H9 (cell line): ENCODE data around the gene LMF1. TPM values are rescaled to one million over a fixed set of nuclear protein-coding genes. Genes with fewer than 3 reads are reported as not detected.
A peak's percentile ranks its signal among the peaks of the same experiment; 100 is the strongest.
"Not testable (repeated sequence)": the region's sequence is repeated elsewhere in the genome, so short reads cannot be mapped to it uniquely, and the experiment has no call there.

Source experiments
- DNase-seq: peaks from one replicate; pipeline ENCODE4 v3.0.0-alpha.2; 2017
- H2AFZ ChIP-seq: one replicate; pipeline ENCODE4 v1.6.1; 2013; ENCODE audit warnings: mild to moderate bottlenecking, low read length, control low read depth, moderate library complexity
- H2AK5ac ChIP-seq: 2 replicates; pipeline ENCODE4 v1.6.1; 2013; ENCODE audit warnings: low read length, control low read depth, mixed read lengths; ENCODE audit not compliant: insufficient read length
- H2BK120ac ChIP-seq: one replicate; pipeline ENCODE4 v1.6.1; 2013; ENCODE audit warnings: low read depth, mild to moderate bottlenecking, low read length, control low read depth, inconsistent platforms; ENCODE audit not compliant: poor library complexity, severe bottlenecking
- H2BK12ac ChIP-seq: 2 replicates; pipeline ENCODE4 v1.6.1; 2013; ENCODE audit warnings: low read length, control low read depth, mixed read lengths, low read depth; ENCODE audit not compliant: insufficient read length
- H2BK15ac ChIP-seq: 2 replicates; pipeline ENCODE4 v1.6.1; 2013; ENCODE audit warnings: low read depth, low read length, control low read depth
- H2BK20ac ChIP-seq: one replicate; pipeline ENCODE4 v1.6.1; 2013; ENCODE audit warnings: low read depth, mild to moderate bottlenecking, low read length, control low read depth, inconsistent platforms; ENCODE audit not compliant: poor library complexity, severe bottlenecking
- H2BK5ac ChIP-seq: 2 replicates; pipeline ENCODE4 v1.6.1; 2013; ENCODE audit warnings: low read length, control low read depth, mixed read lengths; ENCODE audit not compliant: insufficient read length
- H3K14ac ChIP-seq: 2 replicates; pipeline ENCODE4 v1.6.1; 2013; ENCODE audit warnings: low read length, control low read depth; ENCODE audit not compliant: insufficient read depth
- H3K18ac ChIP-seq: 2 replicates; pipeline ENCODE4 v1.6.1; 2013; ENCODE audit warnings: low read depth, mild to moderate bottlenecking, mixed read lengths, low read length, control low read depth; ENCODE audit not compliant: insufficient read length
- H3K23ac ChIP-seq: 2 replicates; pipeline ENCODE4 v1.6.1; 2013; ENCODE audit warnings: low read length, control low read depth, mixed read lengths, low read depth; ENCODE audit not compliant: insufficient read length
- H3K23me2 ChIP-seq: 2 replicates; pipeline ENCODE4 v1.6.1; 2013; ENCODE audit warnings: low read depth, mild to moderate bottlenecking, mixed read lengths, low read length, control low read depth; ENCODE audit not compliant: insufficient read length, poor library complexity, severe bottlenecking
- H3K27ac ChIP-seq: 2 replicates; pipeline ENCODE4 v1.5.1; 2013; ENCODE audit warnings: low read length, control low read depth, mixed read lengths, low read depth; ENCODE audit not compliant: insufficient read length
- H3K27me3 ChIP-seq: 2 replicates; pipeline ENCODE4 v1.6.1; 2013; ENCODE audit warnings: low read length, control low read depth, inconsistent platforms; ENCODE audit not compliant: insufficient read depth
- H3K4ac ChIP-seq: 2 replicates; pipeline ENCODE4 v1.6.1; 2013; ENCODE audit warnings: low read depth, mild to moderate bottlenecking, control low read depth, inconsistent platforms, low read length, moderate library complexity
- H3K4me1 ChIP-seq: 2 replicates; pipeline ENCODE4 v1.6.1; 2013; ENCODE audit warnings: low read length, control low read depth, inconsistent platforms; ENCODE audit not compliant: insufficient read depth
- H3K4me2 ChIP-seq: 2 replicates; pipeline ENCODE4 v1.6.1; 2013; ENCODE audit warnings: low read length, control low read depth, mixed read lengths; ENCODE audit not compliant: insufficient read length, insufficient read depth
- H3K56ac ChIP-seq: 2 replicates; pipeline ENCODE4 v1.6.1; 2013; ENCODE audit warnings: low read depth, mild to moderate bottlenecking, mixed read lengths, low read length, control low read depth; ENCODE audit not compliant: insufficient read length
- H3K79me1 ChIP-seq: 2 replicates; pipeline ENCODE4 v1.6.1; 2013; ENCODE audit warnings: low read depth, mild to moderate bottlenecking, moderate library complexity, low read length, control low read depth, inconsistent platforms; ENCODE audit not compliant: insufficient read depth, poor library complexity, severe bottlenecking
- H3K79me2 ChIP-seq: 2 replicates; pipeline ENCODE4 v1.6.1; 2013; ENCODE audit warnings: low read length, control low read depth, inconsistent platforms; ENCODE audit not compliant: insufficient read depth
- H3K9ac ChIP-seq: 2 replicates; pipeline ENCODE4 v1.6.1; 2013; ENCODE audit warnings: low read length, control low read depth, mixed read lengths; ENCODE audit not compliant: insufficient read length; ENCODE audit errors: extremely low read depth
- H3K9me3 ChIP-seq: one replicate; pipeline ENCODE4 v1.6.1; 2013; ENCODE audit warnings: low read depth, low read length, inconsistent platforms; ENCODE audit not compliant: control insufficient read depth
- H3T11ph ChIP-seq: one replicate; pipeline ENCODE4 v1.6.1; 2013; ENCODE audit warnings: mild to moderate bottlenecking, low read length, control low read depth, inconsistent platforms
- H4K20me1 ChIP-seq: one replicate; pipeline ENCODE4 v1.6.1; 2013; ENCODE audit not compliant: control insufficient read depth, insufficient read length, insufficient read depth
- H4K5ac ChIP-seq: 2 replicates; pipeline ENCODE4 v1.6.1; 2013; ENCODE audit warnings: low read depth, mild to moderate bottlenecking, mixed read lengths, low read length, control low read depth; ENCODE audit not compliant: insufficient read length
- H4K8ac ChIP-seq: replicated peaks from 2 replicates; pipeline ENCODE4 v1.6.1; 2013; ENCODE audit warnings: low read length, control low read depth, mixed read lengths, low read depth; ENCODE audit not compliant: insufficient read length
- H4K91ac ChIP-seq: 2 replicates; pipeline ENCODE4 v1.6.1; 2013; ENCODE audit warnings: low read depth, mild to moderate bottlenecking, moderate library complexity, mixed read lengths, low read length, control low read depth; ENCODE audit not compliant: insufficient read length
- H3K27ac Mint-ChIP-seq, 3 experiments: 2 replicates in 2 of 3; 3 replicates in 1 of 3; pipeline ENCODE4 v1.8.0; 2020 to 2021; ENCODE audit warnings: mixed read lengths in 3 of 3, mild to moderate bottlenecking in 1 of 3, moderate library complexity in 1 of 3
- H3K27me3 Mint-ChIP-seq: 2 replicates; pipeline ENCODE4 v1.8.0; 2021; ENCODE audit warnings: low read depth, mild to moderate bottlenecking, moderate library complexity, mixed read lengths
- H3K36me3 Mint-ChIP-seq, 3 experiments: 2 replicates in 2 of 3; 3 replicates in 1 of 3; pipeline ENCODE4 v1.8.0; 2020 to 2021; ENCODE audit warnings: low read depth in 3 of 3, mixed read lengths in 3 of 3; ENCODE audit not compliant: insufficient read depth in 1 of 3
- H3K4me1 Mint-ChIP-seq, 2 experiments: 2 replicates each; pipeline ENCODE4 v1.8.0; 2020; ENCODE audit warnings: mixed read lengths in 2 of 2
- H3K4me3 Mint-ChIP-seq, 2 experiments: 2 replicates in 1 of 2; 3 replicates in 1 of 2; pipeline ENCODE4 v1.8.0; 2020 to 2021; ENCODE audit warnings: mild to moderate bottlenecking in 2 of 2, mixed read lengths in 2 of 2, moderate library complexity in 1 of 2
- H3K9me3 Mint-ChIP-seq, 2 experiments: 2 replicates in 1 of 2; 3 replicates in 1 of 2; pipeline ENCODE4 v1.8.0; 2020; ENCODE audit warnings: mild to moderate bottlenecking in 2 of 2, mixed read lengths in 2 of 2, moderate library complexity in 1 of 2
- WGBS: extraction: QIAGEN DNeasy Blood & Tissue Kit; methylation state at CpG from one replicate; pipeline ENCODE4 v1.1.7; 2013; ENCODE audit warnings: missing lambda C conversion rate, low lambda C conversion rate, mixed read lengths; ENCODE audit not compliant: insufficient read length; ENCODE audit errors: extremely low coverage; 5-methylcytosine and 5-hydroxymethylcytosine counted together
- total RNA-seq: library from RNA; stranded (reverse); gene quantifications from 2 replicates; pipeline ENCODE4 v1.2.1, GENCODE V29; 2021
- TF ChIP-seq, protein P1 (sequence below): fragments of 200-600 bp; sonication (generic); conservative IDR thresholded peaks from 3 replicates; pipeline ENCODE4 v1.8.0; 2021; ENCODE audit warnings: antibody characterized with exemption, mild to moderate bottlenecking

Gene LMF1
- total RNA-seq, 1 experiment from 2014 or later = 7.1 TPM

DNA sequence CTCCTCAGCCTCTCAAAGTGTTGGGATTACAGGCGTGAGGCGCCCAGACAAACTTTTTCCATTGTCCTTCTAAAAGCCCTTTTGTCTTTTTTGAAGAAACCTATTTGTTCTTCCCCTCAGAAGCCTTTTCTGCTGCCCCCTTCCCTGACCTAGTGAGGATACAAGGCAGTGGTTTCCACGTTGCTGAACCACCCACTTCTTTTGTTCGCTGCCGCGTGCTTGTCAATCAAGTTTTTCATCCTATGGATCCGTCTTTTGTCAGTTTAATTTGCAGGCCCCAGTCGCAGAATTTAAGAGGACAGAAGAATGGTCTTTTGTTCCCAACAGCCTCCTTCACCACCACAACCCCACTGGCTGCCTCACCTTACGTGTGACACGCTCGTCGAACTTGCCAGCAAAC is 150.0 kb downstream of the LMF1 start:
- Histone ChIP-seq H2BK12ac (no peak overlapping the region), H3K14ac (no peak overlapping the region), H2BK5ac (no peak overlapping the region), H4K20me1 (no peaks in the 10 kb centered on the region), H2BK120ac (no peak overlapping the region), H3K9me3 (no peaks in the 10 kb centered on the region), H3K4me1 (no peaks in the 10 kb centered on the region), H2AFZ (no peak overlapping the region), H3K23ac (no peak overlapping the region), H4K91ac (no peak overlapping the region), H4K5ac (no peak overlapping the region), H3K4me2 (no peak overlapping the region), H3K79me1 (no peaks in the 10 kb centered on the region), H3K9ac (no peak overlapping the region), H3K56ac (no peak overlapping the region), H3K79me2 (no peaks in the 10 kb centered on the region), H3K4ac (no peak overlapping the region), H3K27ac (no peak overlapping the region), H4K8ac (no peak overlapping the region), H2BK20ac (no peak overlapping the region), H3T11ph (no peak overlapping the region), H3K18ac (no peak overlapping the region), H2BK15ac (no peak overlapping the region), H3K27me3 (no peaks in the 10 kb centered on the region; the same call in 1 of the 2 replicates), H3K23me2 (no peaks in the 10 kb centered on the region), H2AK5ac (no peak overlapping the region)
- Mint-ChIP-seq H3K27ac (peak overlapping the region in 1 of 3 experiments; percentile 56; a peak in 1 of 7 replicates), H3K27me3 (peaks cover 15% of the 10 kb centered on the region), H3K9me3 (peaks cover 0 to 4% of the 10 kb centered on the region in 2 experiments; a peak in 1 of 5 replicates), H3K4me1 (peaks cover 13 to 18% of the 10 kb centered on the region in 2 experiments), H3K36me3 (no peaks in the 10 kb centered on the region), H3K4me3 (no peak overlapping the region)
- DNase-seq = no peak
- TF ChIP-seq, protein P1, sequence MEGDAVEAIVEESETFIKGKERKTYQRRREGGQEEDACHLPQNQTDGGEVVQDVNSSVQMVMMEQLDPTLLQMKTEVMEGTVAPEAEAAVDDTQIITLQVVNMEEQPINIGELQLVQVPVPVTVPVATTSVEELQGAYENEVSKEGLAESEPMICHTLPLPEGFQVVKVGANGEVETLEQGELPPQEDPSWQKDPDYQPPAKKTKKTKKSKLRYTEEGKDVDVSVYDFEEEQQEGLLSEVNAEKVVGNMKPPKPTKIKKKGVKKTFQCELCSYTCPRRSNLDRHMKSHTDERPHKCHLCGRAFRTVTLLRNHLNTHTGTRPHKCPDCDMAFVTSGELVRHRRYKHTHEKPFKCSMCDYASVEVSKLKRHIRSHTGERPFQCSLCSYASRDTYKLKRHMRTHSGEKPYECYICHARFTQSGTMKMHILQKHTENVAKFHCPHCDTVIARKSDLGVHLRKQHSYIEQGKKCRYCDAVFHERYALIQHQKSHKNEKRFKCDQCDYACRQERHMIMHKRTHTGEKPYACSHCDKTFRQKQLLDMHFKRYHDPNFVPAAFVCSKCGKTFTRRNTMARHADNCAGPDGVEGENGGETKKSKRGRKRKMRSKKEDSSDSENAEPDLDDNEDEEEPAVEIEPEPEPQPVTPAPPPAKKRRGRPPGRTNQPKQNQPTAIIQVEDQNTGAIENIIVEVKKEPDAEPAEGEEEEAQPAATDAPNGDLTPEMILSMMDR = no peak
- WGBS = no CpG with 5 or more reads among the region's 12 CpGs

DNA sequence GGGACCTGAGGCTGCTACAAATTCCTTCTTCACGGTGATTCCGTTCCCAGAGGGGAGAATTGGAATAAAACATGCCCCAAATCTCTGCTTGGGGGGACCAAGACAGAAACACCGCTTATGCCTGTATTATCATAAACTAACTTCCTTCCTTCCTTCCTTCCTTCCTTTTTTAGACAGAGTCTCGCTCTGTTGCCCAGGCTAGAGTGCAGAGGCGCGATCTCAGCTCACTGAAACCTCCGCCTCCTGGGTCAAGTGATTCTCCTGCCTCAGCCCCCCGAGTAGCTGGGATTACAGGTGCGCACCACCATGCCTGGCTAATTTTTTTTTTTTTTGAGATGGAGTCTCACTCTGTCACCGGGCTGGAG is 150.8 kb downstream of the LMF1 start:
- H3K23ac ChIP-seq, H3K9me3 Mint-ChIP-seq, H3K27ac Mint-ChIP-seq, H3T11ph ChIP-seq, H3K4me2 ChIP-seq, H2AK5ac ChIP-seq, H4K8ac ChIP-seq, H3K79me2 ChIP-seq, H2BK15ac ChIP-seq, H3K4ac ChIP-seq, H3K27me3 ChIP-seq, H4K20me1 ChIP-seq, H2BK120ac ChIP-seq, H2BK20ac ChIP-seq, H3K9me3 ChIP-seq, H3K4me3 Mint-ChIP-seq, H3K18ac ChIP-seq, H3K14ac ChIP-seq, H4K91ac ChIP-seq, DNase-seq, H3K9ac ChIP-seq, H2BK5ac ChIP-seq, H3K36me3 Mint-ChIP-seq, H3K56ac ChIP-seq, H3K23me2 ChIP-seq, H2BK12ac ChIP-seq, H2AFZ ChIP-seq, H3K27ac ChIP-seq, H4K5ac ChIP-seq, H3K4me1 ChIP-seq, H3K79me1 ChIP-seq: not testable (repeated sequence)
- no CpG with 5 or more reads among the region's 10 CpGs for WGBS
- peaks cover 13% of the 10 kb centered on the region for H3K27me3 Mint-ChIP-seq
- H3K4me1 Mint-ChIP-seq = peaks cover 10 to 15% of the 10 kb centered on the region in 2 experiments
